Muscle of arm (tissue), 12 donors: Measurements from ENCODE around the gene SBF1. TPM values are rescaled to one million over a fixed set of nuclear protein-coding genes. Genes with fewer than 3 reads are reported as not detected.

Experiments used
- DNase-seq: peaks from one replicate; pipeline ENCODE4 v3.0.0-alpha.2; 2013
- polyA plus RNA-seq, 12 donors: library from polyadenylated mRNA; unstranded; fragments of 120-200 nt; gene quantifications; one replicate each; pipeline ENCODE4 v1.2.1, GENCODE V29; 2013; ENCODE audit not compliant: insufficient read length in 12 of 12

SBF1 gene
- polyA plus RNA-seq, 12 donors, result 28.1 to 48.3 (median 35.0) TPM; not detected in 1

GRCh38 chr22:50469377-50470305 lies 5.2 kb downstream of the SBF1 start:
- DNase-seq, result no peak

GRCh38 chr22:50468626-50469025 lies 6.2 kb downstream of the SBF1 start:
- DNase-seq, result no peak

- no peak for DNase-seq
Observed at GRCh38 chr22:50467773-50468440, 6.9 kb downstream of the SBF1 start.

GRCh38 chr22:50467341-50467740 lies 7.5 kb downstream of the SBF1 start:
- no peak for DNase-seq

GRCh38 chr22:50465066-50465930 lies 9.5 kb downstream of the SBF1 start:
- no peak for DNase-seq

- DNase-seq, result no peak
Observed at GRCh38 chr22:50464451-50464850, 10.4 kb downstream of the SBF1 start.

GRCh38 chr22:50463188-50463900 lies 11.5 kb downstream of the SBF1 start:
- no peak for DNase-seq

- no peak for DNase-seq
Observed at GRCh38 chr22:50461979-50462540, 12.8 kb downstream of the SBF1 start.

- no peak for DNase-seq
Observed at GRCh38 chr22:50461536-50461935, 13.3 kb downstream of the SBF1 start.

GRCh38 chr22:50460938-50461337 lies 13.9 kb downstream of the SBF1 start:
- no peak for DNase-seq

GRCh38 chr22:50459496-50460140 lies 15.2 kb downstream of the SBF1 start:
- no peak for DNase-seq

- DNase-seq, result no peak
Observed at GRCh38 chr22:50459016-50459415, 15.8 kb downstream of the SBF1 start.

- DNase-seq, result no peak
Observed at GRCh38 chr22:50456466-50457234, 18.2 kb downstream of the SBF1 start.

- DNase-seq, result no peak
Observed at GRCh38 chr22:50456026-50456425, 18.8 kb downstream of the SBF1 start.

GRCh38 chr22:50455201-50455600 lies 19.6 kb downstream of the SBF1 start:
- DNase-seq, result no peak

- no peak for DNase-seq
Observed at GRCh38 chr22:50454556-50455075, 20.2 kb downstream of the SBF1 start.

GRCh38 chr22:50452649-50453048 lies 22.2 kb downstream of the SBF1 start:
- no peak for DNase-seq

- no peak for DNase-seq
Observed at GRCh38 chr22:50447576-50448551, 27.0 kb downstream of the SBF1 start.
